Fibroblast of lung (primary cell): ENCODE results near the gene PTBP2. TPM values are rescaled to one million over a fixed set of nuclear protein-coding genes. Genes with fewer than 3 reads are reported as not detected.
A peak's percentile ranks its signal among the peaks of the same experiment; 100 is the strongest.

Source experiments
- DNase-seq, 2 donors: peaks; one replicate each; pipeline versions ENCODE4 v3.0.0 to v3.0.0-alpha.2; 2010; ENCODE audit warnings: low read depth in 2 of 2
- H2AFZ ChIP-seq: 2 replicates; pipeline ENCODE4 v1.5.1; 2012; ENCODE audit warnings: low read length, control low read depth, inconsistent platforms
- H3K27ac ChIP-seq: 2 replicates; pipeline ENCODE4 v1.5.1; 2011; ENCODE audit warnings: low read length, control low read depth; ENCODE audit not compliant: insufficient read depth
- H3K27me3 ChIP-seq: 2 replicates; pipeline ENCODE4 v1.5.1; 2011; ENCODE audit warnings: mild to moderate bottlenecking, low read length; ENCODE audit not compliant: control insufficient read depth, insufficient read depth
- H3K36me3 ChIP-seq: 2 replicates; pipeline ENCODE4 v1.5.1; 2011; ENCODE audit warnings: low read length; ENCODE audit not compliant: control insufficient read depth, insufficient read depth
- H3K4me1 ChIP-seq: 2 replicates; pipeline ENCODE4 v1.5.1; 2011; ENCODE audit warnings: low read length; ENCODE audit not compliant: control insufficient read depth, insufficient read depth; ENCODE audit errors: extremely low read depth
- H3K4me2 ChIP-seq: 2 replicates; pipeline ENCODE4 v1.5.1; 2011; ENCODE audit warnings: low read length, control low read depth; ENCODE audit not compliant: insufficient read depth; ENCODE audit errors: extremely low read depth
- H3K4me3 ChIP-seq, 4 experiments: fragments of 200-600 bp in 1 of 4; sonication (generic) in 1 of 4; replicated peaks in 1 of 4; 2 replicates each; pipeline ENCODE4 v1.5.1; 2011 to 2016; ENCODE audit warnings: low read length in 4 of 4, low read depth in 3 of 4, mild to moderate bottlenecking in 3 of 4, control low read depth in 2 of 4, inconsistent platforms in 1 of 4, mixed read lengths in 1 of 4; ENCODE audit not compliant: insufficient read depth in 1 of 4; ENCODE audit errors: control extremely low read depth in 1 of 4
- H3K79me2 ChIP-seq: 2 replicates; pipeline ENCODE4 v1.5.1; 2012; ENCODE audit warnings: mild to moderate bottlenecking, low read length, inconsistent platforms; ENCODE audit not compliant: control insufficient read depth, insufficient read depth
- H3K9ac ChIP-seq: 2 replicates; pipeline ENCODE4 v1.5.1; 2011; ENCODE audit warnings: mild to moderate bottlenecking, low read length, control low read depth; ENCODE audit not compliant: insufficient read depth
- H3K9me3 ChIP-seq: 2 replicates; pipeline ENCODE4 v1.5.1; 2012; ENCODE audit warnings: low read depth, low read length; ENCODE audit not compliant: control insufficient read depth, insufficient read depth
- H4K20me1 ChIP-seq: 2 replicates; pipeline ENCODE4 v1.5.1; 2011; ENCODE audit warnings: low read length; ENCODE audit not compliant: control insufficient read depth, insufficient read depth; ENCODE audit errors: extremely low read depth
- CTCF ChIP-seq, 2 donors: IDR thresholded peaks in 1 of 2; conservative IDR thresholded peaks in 1 of 2; 1 replicate in 1 of 2; 2 replicates in 1 of 2; pipeline ENCODE4 v1.5.1; 2011 to 2012; ENCODE audit warnings: low read length in 2 of 2, control low read depth in 1 of 2, inconsistent platforms in 1 of 2, low read depth in 1 of 2, mild to moderate bottlenecking in 1 of 2
- EZH2 ChIP-seq: IDR thresholded peaks from 2 replicates; pipeline ENCODE4 v1.5.1; 2012; ENCODE audit warnings: low read length, control low read depth, mild to moderate bottlenecking; ENCODE audit errors: missing control alignments
- polyA minus RNA-seq: library from RNA; depleted of rRNA, polyadenylated mRNA; stranded (reverse); fragments of >200 nt; gene quantifications from 2 replicates; pipeline ENCODE4 v1.2.3, GENCODE V29; 2011; ENCODE audit warnings: low replicate concordance
- polyA plus RNA-seq, 2 donors: library from polyadenylated mRNA; depleted of rRNA in 1 of 2; stranded (reverse) in 1 of 2; unstranded in 1 of 2; fragments of >200 nt; gene quantifications; 2 replicates each; pipeline ENCODE4 v1.2.1, GENCODE V29; 2011 to 2012; ENCODE audit warnings: missing spikeins in 1 of 2
- total RNA-seq: library from RNA; depleted of rRNA; stranded (reverse); fragments of >200 nt; gene quantifications from 2 replicates; pipeline ENCODE4 v1.2.1, GENCODE V29; 2014

Gene PTBP2, protein sequence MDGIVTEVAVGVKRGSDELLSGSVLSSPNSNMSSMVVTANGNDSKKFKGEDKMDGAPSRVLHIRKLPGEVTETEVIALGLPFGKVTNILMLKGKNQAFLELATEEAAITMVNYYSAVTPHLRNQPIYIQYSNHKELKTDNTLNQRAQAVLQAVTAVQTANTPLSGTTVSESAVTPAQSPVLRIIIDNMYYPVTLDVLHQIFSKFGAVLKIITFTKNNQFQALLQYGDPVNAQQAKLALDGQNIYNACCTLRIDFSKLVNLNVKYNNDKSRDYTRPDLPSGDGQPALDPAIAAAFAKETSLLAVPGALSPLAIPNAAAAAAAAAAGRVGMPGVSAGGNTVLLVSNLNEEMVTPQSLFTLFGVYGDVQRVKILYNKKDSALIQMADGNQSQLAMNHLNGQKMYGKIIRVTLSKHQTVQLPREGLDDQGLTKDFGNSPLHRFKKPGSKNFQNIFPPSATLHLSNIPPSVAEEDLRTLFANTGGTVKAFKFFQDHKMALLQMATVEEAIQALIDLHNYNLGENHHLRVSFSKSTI
- total RNA-seq, result 18.2 and 24.6 TPM in 2 replicates
- polyA plus RNA-seq, result 14.9 and 19.7 TPM in 2 replicates
- 7.3 and 9.5 TPM in 2 replicates for polyA plus RNA-seq (2012)
- polyA minus RNA-seq, result 2.6 and 10.4 TPM in 2 replicates

DNA sequence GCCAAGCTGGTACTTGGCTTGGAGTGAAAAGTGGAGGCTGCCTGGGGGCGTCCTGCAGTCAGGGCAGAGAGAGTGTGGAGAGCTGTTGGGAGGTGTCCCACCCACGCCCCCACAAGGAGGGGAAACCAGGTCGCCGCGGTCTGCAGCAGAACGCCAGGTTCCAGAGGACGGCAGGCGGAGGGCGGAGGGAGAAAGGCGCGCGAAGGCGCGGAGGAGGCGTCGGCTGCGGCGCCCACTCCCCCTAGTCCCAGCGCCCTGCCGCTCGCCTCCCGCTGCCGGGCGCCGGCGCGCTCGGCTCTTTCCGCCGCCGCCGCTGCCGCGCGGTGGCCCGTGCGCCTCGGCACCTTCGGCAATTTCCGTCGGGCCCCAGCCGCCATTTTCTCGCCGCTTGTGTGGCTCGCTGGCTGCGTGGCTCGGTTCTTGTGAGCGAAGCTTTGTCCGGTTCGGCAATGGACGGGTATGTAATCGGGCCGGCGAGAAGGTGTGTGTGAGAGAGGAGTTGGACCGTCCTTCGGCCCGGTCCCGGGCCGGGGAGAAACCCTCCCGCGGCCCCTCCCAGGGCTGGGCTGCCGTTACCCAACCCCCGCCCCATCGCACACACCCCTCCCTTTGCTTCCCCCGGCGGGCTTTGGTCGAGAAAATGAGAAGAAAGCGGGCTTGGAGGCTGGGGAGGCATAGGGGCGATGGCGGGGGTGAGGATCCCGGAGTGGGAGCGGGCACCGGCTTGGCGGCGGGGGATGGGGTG is at the start of gene PTBP2:
PTBP2 (plus strand) TSS at position 369 of the 745 bp plus-strand sequence; CDS start at position 450, 81 bp downstream.
- H3K4me3 ChIP-seq, result peak within 1 kb of the TSS; percentile 72 to 99 (median 91)
- TF ChIP-seq CTCF (conservative IDR thresholded peaks at IDR 0.05 in 1 of 2, IDR thresholded peaks at IDR 0.05 in 1 of 2; ENCODE audit: low read depth in 1 of 2, low read length in 2 of 2) (no peak), EZH2 (no peak)
- no peaks in the 10 kb centered on the region for H3K27me3 ChIP-seq
- H3K9ac ChIP-seq, result peak within 1 kb of the TSS; percentile 98
- H3K27ac ChIP-seq, result peak within 1 kb of the TSS; percentile 93
- H3K79me2 ChIP-seq, result peaks cover 40% of the 10 kb centered on the region
- no peaks in the 10 kb centered on the region for H3K9me3 ChIP-seq
- no peaks in the 10 kb centered on the region for H4K20me1 ChIP-seq
- H3K4me2 ChIP-seq, result peak within 1 kb of the TSS; percentile 59
- H2AFZ ChIP-seq, result peak within 1 kb of the TSS; percentile 96
- peak; percentile 71 to 76 for DNase-seq
- no peaks in the 10 kb centered on the region for H3K4me1 ChIP-seq
- peaks cover 2% of the 10 kb centered on the region for H3K36me3 ChIP-seq

- no peaks in the 10 kb centered on the region for H3K9me3 ChIP-seq
- H3K4me1 ChIP-seq, result no peaks in the 10 kb centered on the region
- no peak overlapping the region for H3K27ac ChIP-seq
- no peak overlapping the region for H3K9ac ChIP-seq
- DNase-seq, result no peak
- H4K20me1 ChIP-seq, result no peaks in the 10 kb centered on the region
- TF ChIP-seq CTCF (conservative IDR thresholded peaks at IDR 0.05 in 1 of 2, IDR thresholded peaks at IDR 0.05 in 1 of 2; ENCODE audit: low read depth in 1 of 2, low read length in 2 of 2) (no peak), EZH2 (no peak)
- H3K4me2 ChIP-seq, result no peak overlapping the region
- H2AFZ ChIP-seq, result no peak overlapping the region
- H3K79me2 ChIP-seq, result no peaks in the 10 kb centered on the region
- H3K36me3 ChIP-seq, result no peaks in the 10 kb centered on the region
- H3K4me3 ChIP-seq, result no peak overlapping the region
- H3K27me3 ChIP-seq, result no peaks in the 10 kb centered on the region
Measured at GRCh38 chr1:96674915-96675314, 46.7 kb upstream of the PTBP2 start.

DNA sequence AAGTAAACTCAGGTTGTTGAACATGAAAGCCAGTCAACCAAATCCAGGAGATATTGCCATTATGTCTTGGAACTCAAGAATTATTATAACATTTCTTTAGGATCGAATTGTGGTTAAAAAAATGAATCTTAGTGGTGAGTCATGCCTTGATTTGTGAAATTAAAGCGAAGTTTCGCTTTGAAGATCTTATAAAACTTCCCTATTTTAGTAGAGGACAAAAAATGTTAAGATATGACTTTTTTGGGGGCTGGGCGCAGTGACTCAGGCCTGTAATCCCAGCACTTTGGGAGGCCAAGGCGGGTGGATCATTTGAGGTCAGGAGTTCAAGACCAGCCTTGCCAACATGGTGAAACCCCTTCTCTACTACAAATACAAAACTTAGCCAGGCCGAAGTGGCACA is 39.5 kb upstream of the PTBP2 start:
- H3K4me2 ChIP-seq, result no peak overlapping the region
- H3K79me2 ChIP-seq, result no peaks in the 10 kb centered on the region
- H3K36me3 ChIP-seq, result no peaks in the 10 kb centered on the region
- H3K27ac ChIP-seq, result no peak overlapping the region
- H3K27me3 ChIP-seq, result no peaks in the 10 kb centered on the region
- no peak overlapping the region for H3K9ac ChIP-seq
- H4K20me1 ChIP-seq, result no peaks in the 10 kb centered on the region
- no peaks in the 10 kb centered on the region for H3K9me3 ChIP-seq
- H3K4me3 ChIP-seq, result no peak overlapping the region
- TF ChIP-seq CTCF (conservative IDR thresholded peaks at IDR 0.05 in 1 of 2, IDR thresholded peaks at IDR 0.05 in 1 of 2; ENCODE audit: low read depth in 1 of 2, low read length in 2 of 2) (no peak), EZH2 (no peak)
- DNase-seq, result peak; percentile 24 to 39
- H2AFZ ChIP-seq, result no peak overlapping the region
- no peaks in the 10 kb centered on the region for H3K4me1 ChIP-seq
